ENCODE data around the gene FIS1. TPM values are rescaled to one million over a fixed set of nuclear protein-coding genes. Genes with fewer than 3 reads are reported as not detected.
A peak's percentile ranks its signal among the peaks of the same experiment; 100 is the strongest.
"Not testable (repeated sequence)": the region's sequence is repeated elsewhere in the genome, so short reads cannot be mapped to it uniquely, and the experiment has no call there.

Gene FIS1
- total RNA-seq, 1 experiment from 2014 or later = 124 TPM

GRCh38 chr7:101205901-101206664, 38.8 kb downstream of the FIS1 start:
- Histone ChIP-seq H3K4me1 (ENCODE audit: insufficient read depth, low read length) (no peaks in the 10 kb centered on the region; the same call in 1 of the 2 replicates), H2AFZ (ENCODE audit: low read length) (no peak overlapping the region), H3K23me2 (ENCODE audit: insufficient read length, low read depth, low read length, poor library complexity, severe bottlenecking) (peaks cover 3% of the 10 kb centered on the region), H2BK5ac (ENCODE audit: insufficient read length, low read length) (no peak overlapping the region), H3T11ph (ENCODE audit: low read length) (no peak overlapping the region), H3K79me1 (ENCODE audit: insufficient read depth, low read depth, low read length, poor library complexity, severe bottlenecking) (no peaks in the 10 kb centered on the region), H2BK120ac (ENCODE audit: low read depth, low read length, poor library complexity, severe bottlenecking) (no peak overlapping the region), H2BK12ac (ENCODE audit: insufficient read length, low read depth, low read length) (no peak overlapping the region), H3K27ac (ENCODE audit: insufficient read length, low read depth, low read length) (no peak overlapping the region), H3K4me2 (ENCODE audit: insufficient read depth, insufficient read length, low read length) (no peak overlapping the region), H4K5ac (ENCODE audit: insufficient read length, low read depth, low read length) (no peak overlapping the region), H3K79me2 (ENCODE audit: insufficient read depth, low read length) (no peaks in the 10 kb centered on the region), H3K23ac (ENCODE audit: insufficient read length, low read depth, low read length) (no peak overlapping the region), H3K56ac (ENCODE audit: insufficient read length, low read depth, low read length) (no peak overlapping the region), H3K9me3 (ENCODE audit: control insufficient read depth, low read depth, low read length) (no peaks in the 10 kb centered on the region), H3K18ac (ENCODE audit: insufficient read length, low read depth, low read length) (no peak overlapping the region), H3K14ac (ENCODE audit: insufficient read depth, low read length) (no peak overlapping the region), H3K27me3 (ENCODE audit: insufficient read depth, low read length) (no peaks in the 10 kb centered on the region), H4K91ac (ENCODE audit: insufficient read length, low read depth, low read length) (no peak overlapping the region), H4K20me1 (ENCODE audit: control insufficient read depth, insufficient read depth, insufficient read length) (no peaks in the 10 kb centered on the region), H3K9ac (ENCODE audit: extremely low read depth, insufficient read length, low read length) (no peak overlapping the region), H4K8ac (replicated peaks; ENCODE audit: insufficient read length, low read depth, low read length) (no peak overlapping the region), H2BK20ac (ENCODE audit: low read depth, low read length, poor library complexity, severe bottlenecking) (no peak overlapping the region), H3K4ac (ENCODE audit: low read depth, low read length) (no peak overlapping the region), H2AK5ac (ENCODE audit: insufficient read length, low read length) (no peak overlapping the region), H2BK15ac (ENCODE audit: low read depth, low read length) (no peak overlapping the region)
- Mint-ChIP-seq H3K4me1 (peaks cover 2 to 3% of the 10 kb centered on the region in 2 experiments), H3K27me3 (ENCODE audit: low read depth) (peaks cover 10% of the 10 kb centered on the region), H3K36me3 (ENCODE audit: insufficient read depth in 1 of 3, low read depth in 3 of 3) (peaks cover 7 to 38% (median 19%) of the 10 kb centered on the region in 3 experiments; a peak in 6 of 7 replicates), H3K9me3 (no peaks in the 10 kb centered on the region), H3K4me3 (no peak overlapping the region), H3K27ac (peak overlapping the region; percentile 49 to 72 (median 52); a peak in 5 of 7 replicates)
- TF ChIP-seq, protein P1, sequence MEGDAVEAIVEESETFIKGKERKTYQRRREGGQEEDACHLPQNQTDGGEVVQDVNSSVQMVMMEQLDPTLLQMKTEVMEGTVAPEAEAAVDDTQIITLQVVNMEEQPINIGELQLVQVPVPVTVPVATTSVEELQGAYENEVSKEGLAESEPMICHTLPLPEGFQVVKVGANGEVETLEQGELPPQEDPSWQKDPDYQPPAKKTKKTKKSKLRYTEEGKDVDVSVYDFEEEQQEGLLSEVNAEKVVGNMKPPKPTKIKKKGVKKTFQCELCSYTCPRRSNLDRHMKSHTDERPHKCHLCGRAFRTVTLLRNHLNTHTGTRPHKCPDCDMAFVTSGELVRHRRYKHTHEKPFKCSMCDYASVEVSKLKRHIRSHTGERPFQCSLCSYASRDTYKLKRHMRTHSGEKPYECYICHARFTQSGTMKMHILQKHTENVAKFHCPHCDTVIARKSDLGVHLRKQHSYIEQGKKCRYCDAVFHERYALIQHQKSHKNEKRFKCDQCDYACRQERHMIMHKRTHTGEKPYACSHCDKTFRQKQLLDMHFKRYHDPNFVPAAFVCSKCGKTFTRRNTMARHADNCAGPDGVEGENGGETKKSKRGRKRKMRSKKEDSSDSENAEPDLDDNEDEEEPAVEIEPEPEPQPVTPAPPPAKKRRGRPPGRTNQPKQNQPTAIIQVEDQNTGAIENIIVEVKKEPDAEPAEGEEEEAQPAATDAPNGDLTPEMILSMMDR (conservative IDR thresholded peaks at IDR 0.05) = no peak
- no peak for DNase-seq
- no CpG with 5 or more reads among the region's 32 CpGs for WGBS (ENCODE audit: extremely low coverage, insufficient read length, low lambda C conversion rate)

DNA sequence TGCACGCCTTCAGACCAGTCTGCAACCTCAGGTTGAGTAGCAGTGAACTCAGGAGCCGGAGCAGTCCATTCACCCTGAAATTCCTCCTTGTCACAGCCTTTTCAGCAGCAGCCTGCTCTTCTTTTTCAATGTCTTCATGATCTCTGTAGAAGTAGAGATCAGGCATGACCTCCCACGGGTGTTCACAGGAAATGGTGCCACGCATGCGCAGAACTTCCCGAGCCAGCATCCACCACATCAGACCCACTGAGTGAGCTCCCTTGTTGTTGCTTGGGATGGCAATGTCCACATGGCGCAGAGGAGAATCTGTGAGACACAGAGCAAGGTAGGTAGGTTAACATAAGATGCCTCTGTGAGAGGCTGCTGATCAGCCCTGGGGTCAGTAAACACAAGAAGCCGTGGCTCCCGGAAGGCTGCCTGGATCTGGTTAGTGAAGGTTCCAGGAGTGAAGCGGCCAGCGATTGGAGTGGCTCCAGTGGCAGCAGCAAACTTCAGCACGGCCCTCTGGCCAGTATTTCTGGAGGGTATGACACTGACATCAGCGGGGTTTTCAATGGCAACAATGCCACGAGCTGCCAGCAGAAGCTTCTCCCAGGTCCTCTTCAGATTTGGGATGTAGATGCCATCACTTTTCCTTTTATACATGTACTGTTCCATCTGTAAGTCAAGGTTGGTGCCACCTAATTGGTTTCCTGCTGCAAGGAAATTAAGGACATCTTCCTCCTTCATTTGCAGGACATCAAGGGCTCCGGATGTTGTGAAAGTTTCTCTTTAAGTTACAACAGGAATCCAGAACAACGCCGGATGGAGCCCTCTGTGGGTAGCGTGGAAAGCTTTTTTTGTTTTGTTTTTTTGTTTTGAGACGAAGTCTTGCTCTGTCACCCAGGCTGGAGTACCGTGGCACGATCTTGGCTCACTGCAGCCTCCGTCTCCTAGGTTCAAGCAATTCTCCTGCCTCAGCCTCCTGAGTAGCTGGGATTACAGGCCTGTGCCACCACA, 40.8 kb downstream of the FIS1 start:
- no CpG with 5 or more reads among the region's 22 CpGs for WGBS (ENCODE audit: extremely low coverage, insufficient read length, low lambda C conversion rate)
- H3K9ac ChIP-seq (ENCODE audit: extremely low read depth, insufficient read length, low read length); DNase-seq; H2AFZ ChIP-seq (ENCODE audit: low read length); H3K4ac ChIP-seq (ENCODE audit: low read depth, low read length); H3K23ac ChIP-seq (ENCODE audit: insufficient read length, low read depth, low read length); H3K4me3 Mint-ChIP-seq; H3K27ac ChIP-seq (ENCODE audit: insufficient read length, low read depth, low read length); H4K5ac ChIP-seq (ENCODE audit: insufficient read length, low read depth, low read length); H3K18ac ChIP-seq (ENCODE audit: insufficient read length, low read depth, low read length); H3K27me3 ChIP-seq (ENCODE audit: insufficient read depth, low read length); H2BK12ac ChIP-seq (ENCODE audit: insufficient read length, low read depth, low read length); H3K9me3 ChIP-seq (ENCODE audit: control insufficient read depth, low read depth, low read length); H3T11ph ChIP-seq (ENCODE audit: low read length); H2BK20ac ChIP-seq (ENCODE audit: low read depth, low read length, poor library complexity, severe bottlenecking); H4K20me1 ChIP-seq (ENCODE audit: control insufficient read depth, insufficient read depth, insufficient read length); H3K56ac ChIP-seq (ENCODE audit: insufficient read length, low read depth, low read length); H3K4me2 ChIP-seq (ENCODE audit: insufficient read depth, insufficient read length, low read length); H3K4me1 ChIP-seq (ENCODE audit: insufficient read depth, low read length); H3K27ac Mint-ChIP-seq; H3K79me1 ChIP-seq (ENCODE audit: insufficient read depth, low read depth, low read length, poor library complexity, severe bottlenecking); H2AK5ac ChIP-seq (ENCODE audit: insufficient read length, low read length); H3K14ac ChIP-seq (ENCODE audit: insufficient read depth, low read length); H4K91ac ChIP-seq (ENCODE audit: insufficient read length, low read depth, low read length); H2BK120ac ChIP-seq (ENCODE audit: low read depth, low read length, poor library complexity, severe bottlenecking); H2BK5ac ChIP-seq (ENCODE audit: insufficient read length, low read length); H4K8ac ChIP-seq (replicated peaks; ENCODE audit: insufficient read length, low read depth, low read length); H3K9me3 Mint-ChIP-seq; H3K23me2 ChIP-seq (ENCODE audit: insufficient read length, low read depth, low read length, poor library complexity, severe bottlenecking); H2BK15ac ChIP-seq (ENCODE audit: low read depth, low read length); H3K79me2 ChIP-seq (ENCODE audit: insufficient read depth, low read length): not testable (repeated sequence)
- Mint-ChIP-seq H3K27me3 (ENCODE audit: low read depth) (peaks cover 12% of the 10 kb centered on the region), H3K4me1 (peaks cover 14 to 16% of the 10 kb centered on the region in 2 experiments), H3K36me3 (ENCODE audit: insufficient read depth in 1 of 3, low read depth in 3 of 3) (peaks cover 3 to 24% (median 12%) of the 10 kb centered on the region in 3 experiments; a peak in 5 of 7 replicates)

All from H9 (cell line).